ENCODE measurements around the gene CHST9.

The CHST9 gene

GRCh38 chr18:26875040-26875654 lies 310.0 kb downstream of the CHST9 start:
- Histone ChIP-seq H3K36me3 (ENCODE audit: control insufficient read depth, low read length) (no peaks in the 10 kb centered on the region), H3K9me2 (replicated peaks; ENCODE audit: control insufficient read depth, low read length) (no peaks in the 10 kb centered on the region), H3F3A (ENCODE audit: control insufficient read depth, insufficient read depth) (no peaks in the 10 kb centered on the region), H3K79me2 (ENCODE audit: control insufficient read depth, low read length) (no peaks in the 10 kb centered on the region), H3K27ac (ENCODE audit: low read depth, low read length) (no peak overlapping the region), H4K20me1 (ENCODE audit: control insufficient read depth, insufficient read depth, low read depth, low read length) (no peaks in the 10 kb centered on the region), H3K4me2 (ENCODE audit: low read length) (no peak overlapping the region), H3K4me3 (ENCODE audit: low read length) (no peak overlapping the region), H3K4me1 (ENCODE audit: control insufficient read depth, low read length) (no peaks in the 10 kb centered on the region), H3K9me3 (ENCODE audit: control insufficient read depth, insufficient read depth, low read length) (no peaks in the 10 kb centered on the region), H3K27me3 (ENCODE audit: control insufficient read depth, low read length) (no peaks in the 10 kb centered on the region)
- TF ChIP-seq EZH2phosphoT487 (IDR thresholded peaks at IDR 0.05; ENCODE audit: borderline replicate concordance, low read length) (no peak), CTCF (IDR thresholded peaks at IDR 0.05; ENCODE audit: low read depth, low read length, poor library complexity, severe bottlenecking) (no peak)

GRCh38 chr18:26874283-26874682 lies 310.8 kb downstream of the CHST9 start:
- no peaks in the 10 kb centered on the region for H3K36me3 ChIP-seq (ENCODE audit: control insufficient read depth, low read length)
- no peaks in the 10 kb centered on the region for H3K9me3 ChIP-seq (ENCODE audit: control insufficient read depth, insufficient read depth, low read length)
- no peaks in the 10 kb centered on the region for H3F3A ChIP-seq (ENCODE audit: control insufficient read depth, insufficient read depth)
- no peak overlapping the region for H3K4me2 ChIP-seq (ENCODE audit: low read length)
- no peak overlapping the region for H3K4me3 ChIP-seq (ENCODE audit: low read length)
- H3K4me1 ChIP-seq (ENCODE audit: control insufficient read depth, low read length): no peaks in the 10 kb centered on the region
- TF ChIP-seq CTCF (IDR thresholded peaks at IDR 0.05; ENCODE audit: low read depth, low read length, poor library complexity, severe bottlenecking) (no peak), EZH2phosphoT487 (IDR thresholded peaks at IDR 0.05; ENCODE audit: borderline replicate concordance, low read length) (no peak)
- no peaks in the 10 kb centered on the region for H3K9me2 ChIP-seq (replicated peaks; ENCODE audit: control insufficient read depth, low read length)
- no peaks in the 10 kb centered on the region for H3K27me3 ChIP-seq (ENCODE audit: control insufficient read depth, low read length)
- H4K20me1 ChIP-seq (ENCODE audit: control insufficient read depth, insufficient read depth, low read depth, low read length): no peaks in the 10 kb centered on the region
- H3K27ac ChIP-seq (ENCODE audit: low read depth, low read length): no peak overlapping the region
- H3K79me2 ChIP-seq (ENCODE audit: control insufficient read depth, low read length): no peaks in the 10 kb centered on the region

- no peak overlapping the region for H3K4me3 ChIP-seq (ENCODE audit: low read length)
- no peaks in the 10 kb centered on the region for H3K9me2 ChIP-seq (replicated peaks; ENCODE audit: control insufficient read depth, low read length)
- no peaks in the 10 kb centered on the region for H3K79me2 ChIP-seq (ENCODE audit: control insufficient read depth, low read length)
- no peaks in the 10 kb centered on the region for H3K36me3 ChIP-seq (ENCODE audit: control insufficient read depth, low read length)
- peaks cover 4% of the 10 kb centered on the region for H3K4me1 ChIP-seq (ENCODE audit: control insufficient read depth, low read length)
- no peaks in the 10 kb centered on the region for H3K27me3 ChIP-seq (ENCODE audit: control insufficient read depth, low read length)
- no peak for TF ChIP-seq EZH2phosphoT487 (IDR thresholded peaks at IDR 0.05; ENCODE audit: borderline replicate concordance, low read length)
- TF ChIP-seq CTCF (IDR thresholded peaks at IDR 0.05; ENCODE audit: low read depth, low read length, poor library complexity, severe bottlenecking): no peak
- H3K4me2 ChIP-seq (ENCODE audit: low read length): no peak overlapping the region
- H3F3A ChIP-seq (ENCODE audit: control insufficient read depth, insufficient read depth): no peaks in the 10 kb centered on the region
- no peak overlapping the region for H3K27ac ChIP-seq (ENCODE audit: low read depth, low read length)
- H3K9me3 ChIP-seq (ENCODE audit: control insufficient read depth, insufficient read depth, low read length): no peaks in the 10 kb centered on the region
- H4K20me1 ChIP-seq (ENCODE audit: control insufficient read depth, insufficient read depth, low read depth, low read length): no peaks in the 10 kb centered on the region
Observed at GRCh38 chr18:26869640-26870039, 315.5 kb downstream of the CHST9 start.

Measured in DOHH2 (cell line).